SK-N-SH (cell line): ENCODE data around the gene NOX5. TPM values are rescaled to one million over a fixed set of nuclear protein-coding genes. Genes with fewer than 3 reads are reported as not detected.
A peak's percentile ranks its signal among the peaks of the same experiment; 100 is the strongest.

Experiments
- CTCF ChIA-PET: fragments of 300-600, 350-600 bp; formaldehyde crosslinking; extraction: SDS; loops from one replicate; lab custom pipeline; 2021; lab: Yijun Ruan, JAX
- POLR2A ChIA-PET: fragments of 350-600 bp; sonication (Branson Sonifier 250); formaldehyde crosslinking; extraction: SDS; loops from one replicate; lab custom pipeline; 2020; ENCODE audit warnings: antibody characterized with exemption, inconsistent platforms; lab: Yijun Ruan, JAX
- DNase-seq: peaks from one replicate; pipeline ENCODE4 v3.0.0; 2012
- H2AFZ ChIP-seq: fragments of 200-600 bp; sonication (generic); 2 replicates; pipeline ENCODE4 v1.8.1; 2016; ENCODE audit warnings: antibody characterized with exemption, mild to moderate bottlenecking, low read depth
- H3F3A ChIP-seq: fragments of 200-600 bp; sonication (generic); replicated peaks from 2 replicates; pipeline ENCODE3; 2016; ENCODE audit warnings: antibody characterized with exemption, mild to moderate bottlenecking; ENCODE audit not compliant: insufficient read depth
- H3K27ac ChIP-seq, 2 experiments: fragments of 200-500 bp in 1 of 2; fragments of 200-600 bp in 1 of 2; sonication (Bioruptor generic) in 1 of 2; sonication (generic), shearing (Covaris generic) in 1 of 2; 2 replicates each; pipeline versions ENCODE4 v1.5.1 to v1.6.1; 2014 to 2016; ENCODE audit warnings: low read depth in 2 of 2, inconsistent platforms in 1 of 2, low read length in 1 of 2, mild to moderate bottlenecking in 1 of 2, mixed read lengths in 1 of 2
- H3K27me3 ChIP-seq: fragments of 200-600 bp; sonication (generic), shearing (Covaris generic); 2 replicates; pipeline ENCODE4 v1.6.1; 2016; ENCODE audit warnings: mixed run types; ENCODE audit not compliant: insufficient read depth
- H3K36me3 ChIP-seq, 2 experiments: fragments of 200-500 bp in 1 of 2; fragments of 200-600 bp in 1 of 2; sonication (Bioruptor generic) in 1 of 2; sonication (generic) in 1 of 2; replicated peaks in 1 of 2; 2 replicates each; pipeline versions ENCODE3 to v1.5.1; 2014 to 2016; ENCODE audit warnings: low read length in 1 of 2, mild to moderate bottlenecking in 1 of 2; ENCODE audit not compliant: insufficient read depth in 2 of 2, control insufficient read depth in 1 of 2
- H3K4me1 ChIP-seq, 2 experiments: fragments of 200-500 bp in 1 of 2; fragments of 200-600 bp in 1 of 2; sonication (Bioruptor generic) in 1 of 2; sonication (generic), shearing (Covaris generic) in 1 of 2; 2 replicates each; pipeline versions ENCODE4 v1.5.1 to v1.6.1; 2014 to 2016; ENCODE audit warnings: low read depth in 1 of 2, low read length in 1 of 2, mixed run types in 1 of 2; ENCODE audit not compliant: insufficient read depth in 2 of 2, control insufficient read depth in 1 of 2
- H3K4me2 ChIP-seq: fragments of 200-600 bp; sonication (generic), shearing (Covaris generic); 2 replicates; pipeline ENCODE4 v1.6.1; 2017; ENCODE audit warnings: mixed run types
- H3K4me3 ChIP-seq, 2 experiments: fragments of 200-500 bp in 1 of 2; fragments of 200-600 bp in 1 of 2; sonication (Bioruptor generic) in 1 of 2; sonication (generic), shearing (Covaris generic) in 1 of 2; 2 replicates each; pipeline versions ENCODE4 v1.5.1 to v1.8.1; 2014 to 2016; ENCODE audit warnings: low read depth in 2 of 2, inconsistent platforms in 1 of 2, low read length in 1 of 2, mild to moderate bottlenecking in 1 of 2, mixed read lengths in 1 of 2, moderate library complexity in 1 of 2
- H3K79me2 ChIP-seq: fragments of 200-600 bp; sonication (generic); 2 replicates; pipeline ENCODE4 v1.8.1; 2017; ENCODE audit warnings: mild to moderate bottlenecking; ENCODE audit not compliant: insufficient read depth
- H3K9ac ChIP-seq: fragments of 200-600 bp; sonication (generic); 2 replicates; pipeline ENCODE4 v1.6.1; 2017; ENCODE audit warnings: mixed run types
- H3K9me2 ChIP-seq: fragments of 200-600 bp; sonication (generic); 2 replicates; pipeline ENCODE4 v1.6.1; 2017; ENCODE audit warnings: mixed run types
- H3K9me3 ChIP-seq: fragments of 200-600 bp; sonication (generic); 2 replicates; pipeline ENCODE4 v1.6.1; 2017; ENCODE audit warnings: mixed run types, mild to moderate bottlenecking, moderate library complexity
- H4K20me1 ChIP-seq: fragments of 200-600 bp; sonication (generic); 2 replicates; pipeline ENCODE4 v1.6.1; 2017; ENCODE audit warnings: mild to moderate bottlenecking, mixed run types; ENCODE audit not compliant: insufficient read depth
- CHD2 ChIP-seq: fragments of 150-350 bp; IDR thresholded peaks from 2 replicates; pipeline ENCODE4 v1.6.1; 2018; ENCODE audit warnings: low read length; ENCODE audit not compliant: partially characterized antibody
- EP300 ChIP-seq, 2 experiments: IDR thresholded peaks; 2 replicates each; pipeline versions ENCODE4 v1.4.0 to v1.6.1; 2012; ENCODE audit warnings: borderline replicate concordance in 1 of 2, low read depth in 1 of 2, low read length in 1 of 2
- GABPA ChIP-seq: IDR thresholded peaks from 2 replicates; pipeline ENCODE4 v1.4.0; 2012; ENCODE audit warnings: low read depth, mild to moderate bottlenecking
- GATA2 ChIP-seq: sonication (generic); formaldehyde crosslinking; IDR thresholded peaks from 2 replicates; pipeline ENCODE4 v1.5.0; 2020; ENCODE audit warnings: mild to moderate bottlenecking, missing genetic modification reagents
- MAX ChIP-seq: IDR thresholded peaks from 2 replicates; pipeline ENCODE4 v1.4.0; 2012; ENCODE audit warnings: low read depth
- MXI1 ChIP-seq: IDR thresholded peaks from 2 replicates; pipeline ENCODE4 v1.6.1; 2012; ENCODE audit warnings: mild to moderate bottlenecking, low read depth, low read length, improper control_type of control experiment
- POLR2AphosphoS5 ChIP-seq: IDR thresholded peaks from 2 replicates; pipeline ENCODE4 v1.6.1; 2012; ENCODE audit warnings: low read depth, low read length
- RAD21 ChIP-seq: IDR thresholded peaks from 2 replicates; pipeline ENCODE4 v1.6.1; 2012; ENCODE audit warnings: mild to moderate bottlenecking, low read length
- RCOR1 ChIP-seq: fragments of 150-350 bp; IDR thresholded peaks from 2 replicates; pipeline ENCODE4 v1.6.1; 2017; ENCODE audit warnings: antibody characterized with exemption, low read length
- RXRA ChIP-seq: IDR thresholded peaks from 2 replicates; pipeline ENCODE4 v1.4.0; 2012; ENCODE audit warnings: low read depth, mild to moderate bottlenecking, borderline replicate concordance
- SIN3A ChIP-seq: IDR thresholded peaks from 2 replicates; pipeline ENCODE4 v1.6.1; 2012; ENCODE audit warnings: low read depth, mild to moderate bottlenecking, low read length, moderate library complexity, borderline replicate concordance
- SMC3 ChIP-seq: IDR thresholded peaks from 2 replicates; pipeline ENCODE4 v1.6.1; 2012; ENCODE audit warnings: low read depth, low read length, improper control_type of control experiment
- TCF12 ChIP-seq: IDR thresholded peaks from 2 replicates; pipeline ENCODE4 v1.4.0; 2012
- YY1 ChIP-seq: IDR thresholded peaks from 2 replicates; pipeline ENCODE4 v1.4.0; 2012; ENCODE audit warnings: low read depth, mild to moderate bottlenecking
- WGBS: methylation state at CpG from one replicate; pipeline ENCODE4 v1.1.6; 2017; ENCODE audit warnings: low lambda C conversion rate; 5-methylcytosine and 5-hydroxymethylcytosine counted together
- polyA plus RNA-seq, 3 experiments: library from polyadenylated mRNA; depleted of rRNA; stranded (reverse); fragments of >200 nt; gene quantifications; 2 replicates each; pipeline ENCODE4 v1.2.3, GENCODE V29; 2012
- TF ChIP-seq, protein P1 (sequence below): fragments of 150-350 bp; IDR thresholded peaks from 2 replicates; pipeline ENCODE4 v1.6.1; 2017; ENCODE audit warnings: antibody characterized with exemption, low read length, low read depth, borderline replicate concordance
- TF ChIP-seq, protein P2 (sequence below): IDR thresholded peaks from 2 replicates; pipeline ENCODE4 v1.6.1; 2012; ENCODE audit warnings: mild to moderate bottlenecking, low read depth, low read length, moderate library complexity
- TF ChIP-seq, protein P3 (sequence below): IDR thresholded peaks from 2 replicates; pipeline ENCODE4 v1.4.0; 2012; ENCODE audit warnings: low read depth, borderline replicate concordance

The NOX5 gene
- polyA plus RNA-seq, 1 of the 3 experiments (the other 2 are of a cell fraction) = 0.05 TPM

- TF ChIP-seq, protein P1, sequence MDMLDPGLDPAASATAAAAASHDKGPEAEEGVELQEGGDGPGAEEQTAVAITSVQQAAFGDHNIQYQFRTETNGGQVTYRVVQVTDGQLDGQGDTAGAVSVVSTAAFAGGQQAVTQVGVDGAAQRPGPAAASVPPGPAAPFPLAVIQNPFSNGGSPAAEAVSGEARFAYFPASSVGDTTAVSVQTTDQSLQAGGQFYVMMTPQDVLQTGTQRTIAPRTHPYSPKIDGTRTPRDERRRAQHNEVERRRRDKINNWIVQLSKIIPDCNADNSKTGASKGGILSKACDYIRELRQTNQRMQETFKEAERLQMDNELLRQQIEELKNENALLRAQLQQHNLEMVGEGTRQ = no peak
- TF ChIP-seq RXRA = no peak
- TF ChIP-seq YY1 = no peak
- TF ChIP-seq POLR2AphosphoS5 = no peak
- no peak for TF ChIP-seq CHD2
- TF ChIP-seq GABPA = no peak
- TF ChIP-seq, protein P2, sequence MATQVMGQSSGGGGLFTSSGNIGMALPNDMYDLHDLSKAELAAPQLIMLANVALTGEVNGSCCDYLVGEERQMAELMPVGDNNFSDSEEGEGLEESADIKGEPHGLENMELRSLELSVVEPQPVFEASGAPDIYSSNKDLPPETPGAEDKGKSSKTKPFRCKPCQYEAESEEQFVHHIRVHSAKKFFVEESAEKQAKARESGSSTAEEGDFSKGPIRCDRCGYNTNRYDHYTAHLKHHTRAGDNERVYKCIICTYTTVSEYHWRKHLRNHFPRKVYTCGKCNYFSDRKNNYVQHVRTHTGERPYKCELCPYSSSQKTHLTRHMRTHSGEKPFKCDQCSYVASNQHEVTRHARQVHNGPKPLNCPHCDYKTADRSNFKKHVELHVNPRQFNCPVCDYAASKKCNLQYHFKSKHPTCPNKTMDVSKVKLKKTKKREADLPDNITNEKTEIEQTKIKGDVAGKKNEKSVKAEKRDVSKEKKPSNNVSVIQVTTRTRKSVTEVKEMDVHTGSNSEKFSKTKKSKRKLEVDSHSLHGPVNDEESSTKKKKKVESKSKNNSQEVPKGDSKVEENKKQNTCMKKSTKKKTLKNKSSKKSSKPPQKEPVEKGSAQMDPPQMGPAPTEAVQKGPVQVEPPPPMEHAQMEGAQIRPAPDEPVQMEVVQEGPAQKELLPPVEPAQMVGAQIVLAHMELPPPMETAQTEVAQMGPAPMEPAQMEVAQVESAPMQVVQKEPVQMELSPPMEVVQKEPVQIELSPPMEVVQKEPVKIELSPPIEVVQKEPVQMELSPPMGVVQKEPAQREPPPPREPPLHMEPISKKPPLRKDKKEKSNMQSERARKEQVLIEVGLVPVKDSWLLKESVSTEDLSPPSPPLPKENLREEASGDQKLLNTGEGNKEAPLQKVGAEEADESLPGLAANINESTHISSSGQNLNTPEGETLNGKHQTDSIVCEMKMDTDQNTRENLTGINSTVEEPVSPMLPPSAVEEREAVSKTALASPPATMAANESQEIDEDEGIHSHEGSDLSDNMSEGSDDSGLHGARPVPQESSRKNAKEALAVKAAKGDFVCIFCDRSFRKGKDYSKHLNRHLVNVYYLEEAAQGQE = no peak
- no peak for TF ChIP-seq RAD21
- TF ChIP-seq SMC3 = no peak
- TF ChIP-seq, protein P3, sequence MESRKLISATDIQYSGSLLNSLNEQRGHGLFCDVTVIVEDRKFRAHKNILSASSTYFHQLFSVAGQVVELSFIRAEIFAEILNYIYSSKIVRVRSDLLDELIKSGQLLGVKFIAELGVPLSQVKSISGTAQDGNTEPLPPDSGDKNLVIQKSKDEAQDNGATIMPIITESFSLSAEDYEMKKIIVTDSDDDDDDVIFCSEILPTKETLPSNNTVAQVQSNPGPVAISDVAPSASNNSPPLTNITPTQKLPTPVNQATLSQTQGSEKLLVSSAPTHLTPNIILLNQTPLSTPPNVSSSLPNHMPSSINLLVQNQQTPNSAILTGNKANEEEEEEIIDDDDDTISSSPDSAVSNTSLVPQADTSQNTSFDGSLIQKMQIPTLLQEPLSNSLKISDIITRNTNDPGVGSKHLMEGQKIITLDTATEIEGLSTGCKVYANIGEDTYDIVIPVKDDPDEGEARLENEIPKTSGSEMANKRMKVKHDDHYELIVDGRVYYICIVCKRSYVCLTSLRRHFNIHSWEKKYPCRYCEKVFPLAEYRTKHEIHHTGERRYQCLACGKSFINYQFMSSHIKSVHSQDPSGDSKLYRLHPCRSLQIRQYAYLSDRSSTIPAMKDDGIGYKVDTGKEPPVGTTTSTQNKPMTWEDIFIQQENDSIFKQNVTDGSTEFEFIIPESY = no peak
- TF ChIP-seq, all 33 proteins: peak for 0
These were observed 23.4 kb upstream of the NOX5 start (continued) for GRCh38 chr15:68990992-68991500.

- Histone ChIP-seq H3K27ac (peak overlapping the region in 1 of 2 experiments; percentile 94; a peak in 2 of 4 replicates), H3K27me3 (peaks cover 6% of the 10 kb centered on the region; the same call in 1 of the 2 replicates), H3K79me2 (no peaks in the 10 kb centered on the region), H3K9me3 (no peaks in the 10 kb centered on the region), H3K4me2 (no peak overlapping the region), H3K9me2 (no peaks in the 10 kb centered on the region), H3K36me3 (no peaks in the 10 kb centered on the region), H3K4me3 (no peak overlapping the region), H2AFZ (no peak overlapping the region), H4K20me1 (no peaks in the 10 kb centered on the region), H3K9ac (no peak overlapping the region), H3F3A (no peaks in the 10 kb centered on the region), H3K4me1 (peaks cover 0 to 27% of the 10 kb centered on the region in 2 experiments; a peak in 2 of 4 replicates)
- ChIA-PET POLR2A (no interaction called here), CTCF (interaction anchor here (0.7 to 2.6 kb wide), 5 partner anchors 10 to 66 kb away, joined by 3 to 10 read pairs (median 3); partner anchors contain the start of gene NOX5)
- WGBS = 83% methylated on average over 4 of the region's 4 CpGs
- DNase-seq = peak; percentile 55
- TF ChIP-seq MXI1 = peak; percentile 53; the same call in 1 of the 2 replicates
- no peak for TF ChIP-seq SIN3A
- peak; percentile 69 for TF ChIP-seq RCOR1
- TF ChIP-seq GATA2 (CRISPR knock-in tag) = peak; percentile 87
- TF ChIP-seq, protein P1 = no peak
- TF ChIP-seq TCF12 = peak; percentile 23; the same call in 1 of the 2 replicates
- TF ChIP-seq EP300 (IDR thresholded peaks at IDR 0.05; ENCODE audit: borderline replicate concordance in 1 of 2, low read depth in 1 of 2, low read length in 1 of 2) = peak in 1 of 2 experiments; percentile 82; a peak in 2 of 4 replicates
- no peak for TF ChIP-seq MAX
- peak; percentile 47 for TF ChIP-seq CHD2
- TF ChIP-seq RAD21 = no peak
These were observed 22.8 kb upstream of the NOX5 start for GRCh38 chr15:68991723-68992122.
